HCT116 (cell line): ENCODE data around the gene BICD1. TPM values are rescaled to one million over a fixed set of nuclear protein-coding genes. Genes with fewer than 3 reads are reported as not detected.

Source experiments
- ATAC-seq: fragments of 200-7000 bp; cut with Tn5 transposase; 2 replicates; pipeline ENCODE4 v1.9.1; 2020; ENCODE audit warnings: mild to moderate bottlenecking, moderate library complexity
- BruUV-seq: library from RNA; stranded (reverse); fragments of 400-500 nt; replicated peaks from 2 replicates; lab custom pipeline; 2021; lab: Mats Ljungman, UMichigan
- CTCF ChIA-PET: fragments of 300-600 bp; sonication (Branson Sonifier 250); formaldehyde crosslinking; loops from one replicate; lab custom pipeline; 2021; ENCODE audit warnings: antibody characterized with exemption; lab: Charles Lee
- POLR2A ChIA-PET: fragments of 300-600, 350-600 bp; sonication (Branson Sonifier 250); formaldehyde crosslinking; loops from one replicate; lab custom pipeline; 2021; ENCODE audit warnings: antibody characterized with exemption; lab: Charles Lee
- RAD21 ChIA-PET, 2 experiments: fragments of 300-600 bp; sonication (Branson Sonifier 250); formaldehyde crosslinking; loops; one replicate each; lab custom pipeline; 2023; ENCODE audit warnings: low total read pairs in 2 of 2; ENCODE audit not compliant: uncharacterized antibody in 2 of 2, unreplicated experiment in 2 of 2, low non-redundant PET in 1 of 2; lab: Charles Lee
- DNase-seq: peaks from one replicate; pipeline ENCODE4 v3.0.0-alpha.2; 2010; ENCODE audit warnings: low read depth, low spot score
- H2AFZ ChIP-seq: fragments of 200-600 bp; shearing (Covaris generic), sonication (generic); 2 replicates; pipeline ENCODE4 v1.6.1; 2017; ENCODE audit warnings: low read depth, mixed run types, mixed read lengths, antibody characterized with exemption, low read length; ENCODE audit not compliant: poor library complexity, severe bottlenecking
- H3K27ac ChIP-seq: 2 replicates; pipeline ENCODE4 v1.5.1; 2012; ENCODE audit warnings: low read depth, low read length
- H3K27me3 ChIP-seq: fragments of 200-600 bp; sonication (generic); 2 replicates; pipeline ENCODE4 v1.6.1; 2016; ENCODE audit warnings: mixed run types, low read length, mixed read lengths; ENCODE audit not compliant: insufficient read depth
- H3K36me3 ChIP-seq, 2 experiments: fragments of 200-500 bp in 1 of 2; fragments of 200-600 bp in 1 of 2; sonication (Bioruptor generic) in 1 of 2; sonication (generic) in 1 of 2; 2 replicates each; pipeline versions ENCODE4 v1.5.1 to v1.6.1; 2014 to 2016; ENCODE audit warnings: low read length in 2 of 2, inconsistent platforms in 1 of 2, mixed read lengths in 1 of 2, mixed run types in 1 of 2; ENCODE audit not compliant: insufficient read depth in 2 of 2, control insufficient read depth in 1 of 2
- H3K4me1 ChIP-seq, 2 experiments: fragments of 200-600 bp in 1 of 2; sonication (generic) in 1 of 2; 2 replicates each; pipeline versions ENCODE4 v1.5.1 to v1.6.1; 2012 to 2017; ENCODE audit warnings: low read length in 2 of 2, inconsistent platforms in 1 of 2, mild to moderate bottlenecking in 1 of 2, mixed read lengths in 1 of 2, mixed run types in 1 of 2, moderate library complexity in 1 of 2; ENCODE audit not compliant: insufficient read depth in 2 of 2, control insufficient read depth in 1 of 2
- H3K4me2 ChIP-seq: fragments of 200-600 bp; sonication (generic); 2 replicates; pipeline ENCODE4 v1.6.1; 2017; ENCODE audit warnings: mixed run types, low read length, mixed read lengths
- H3K4me3 ChIP-seq, 2 experiments: fragments of 200-600 bp in 1 of 2; sonication (generic) in 1 of 2; replicated peaks in 1 of 2; 2 replicates each; pipeline ENCODE4 v1.5.1; 2011 to 2016; ENCODE audit warnings: low read length in 2 of 2, control low read depth in 1 of 2, low read depth in 1 of 2, mild to moderate bottlenecking in 1 of 2, mixed read lengths in 1 of 2, mixed run types in 1 of 2
- H3K79me2 ChIP-seq: fragments of 200-600 bp; sonication (generic); 2 replicates; pipeline ENCODE4 v1.6.1; 2017; ENCODE audit warnings: mild to moderate bottlenecking, mixed run types, low read length, moderate library complexity, mixed read lengths; ENCODE audit not compliant: insufficient read depth
- H3K9ac ChIP-seq: fragments of 200-600 bp; sonication (generic); 2 replicates; pipeline ENCODE4 v1.6.1; 2016; ENCODE audit warnings: low read length, mixed read lengths
- H3K9me2 ChIP-seq: fragments of 200-600 bp; sonication (generic), shearing (Covaris generic); 2 replicates; pipeline ENCODE4 v1.6.1; 2017; ENCODE audit warnings: mixed run types, mild to moderate bottlenecking, moderate library complexity; ENCODE audit not compliant: insufficient read depth
- H3K9me3 ChIP-seq, 2 experiments: fragments of 200-500 bp in 1 of 2; fragments of 200-600 bp in 1 of 2; sonication (Bioruptor generic) in 1 of 2; sonication (generic) in 1 of 2; 2 replicates each; pipeline ENCODE4 v1.6.1; 2014 to 2017; ENCODE audit warnings: low read length in 2 of 2, mixed read lengths in 2 of 2, inconsistent platforms in 1 of 2, low read depth in 1 of 2, mild to moderate bottlenecking in 1 of 2, mixed run types in 1 of 2, moderate library complexity in 1 of 2; ENCODE audit not compliant: control insufficient read depth in 1 of 2, insufficient read depth in 1 of 2
- H4K20me1 ChIP-seq: fragments of 200-600 bp; sonication (generic), shearing (Covaris generic); 2 replicates; pipeline ENCODE4 v1.6.1; 2017; ENCODE audit warnings: mixed run types, mild to moderate bottlenecking, moderate library complexity; ENCODE audit not compliant: insufficient read depth
- ATF3 ChIP-seq: IDR thresholded peaks from 2 replicates; pipeline ENCODE4 v1.6.1; 2012
- CBX3 ChIP-seq: IDR thresholded peaks from 2 replicates; pipeline ENCODE4 v1.6.1; 2012; ENCODE audit warnings: low read depth
- CEBPB ChIP-seq: IDR thresholded peaks from 2 replicates; pipeline ENCODE4 v1.6.1; 2012; ENCODE audit warnings: low read depth
- CTCF ChIP-seq, 3 experiments: fragments of 200-600 bp in 1 of 3; sonication (generic) in 1 of 3; IDR thresholded peaks in 2 of 3; conservative IDR thresholded peaks in 1 of 3; 2 replicates each; pipeline ENCODE4 v1.5.1; 2012 to 2017; ENCODE audit warnings: low read depth in 2 of 3, low read length in 2 of 3, antibody characterized with exemption in 1 of 3, borderline replicate concordance in 1 of 3, control low read depth in 1 of 3, mild to moderate bottlenecking in 1 of 3, mixed read lengths in 1 of 3, mixed run types in 1 of 3, moderate library complexity in 1 of 3; ENCODE audit not compliant: insufficient read depth in 1 of 3
- ELF1 ChIP-seq: IDR thresholded peaks from 2 replicates; pipeline ENCODE4 v1.6.1; 2012; ENCODE audit warnings: low read depth, borderline replicate concordance
- FOSL1 ChIP-seq: IDR thresholded peaks from 2 replicates; pipeline ENCODE4 v1.6.1; 2012; ENCODE audit warnings: low read depth
- JUND ChIP-seq: IDR thresholded peaks from 2 replicates; pipeline ENCODE4 v1.6.1; 2012
- RAD21 ChIP-seq: IDR thresholded peaks from 2 replicates; pipeline ENCODE4 v1.6.1; 2012; ENCODE audit warnings: low read depth, mild to moderate bottlenecking
- SP1 ChIP-seq: IDR thresholded peaks from 2 replicates; pipeline ENCODE4 v1.6.1; 2012; ENCODE audit warnings: low read depth
- SRF ChIP-seq: IDR thresholded peaks from 2 replicates; pipeline ENCODE4 v1.6.1; 2012; ENCODE audit warnings: low read depth
- intact Hi-C: fragments of 100-400 bp; cut with micrococcal nuclease; formaldehyde crosslinking; loops from 2 replicates; pipeline ENCODE4 v1.10.0; 2022
- total RNA-seq: library from RNA; stranded (reverse); gene quantifications from one replicate; pipeline ENCODE4 v1.2.1, GENCODE V29; 2021; ENCODE audit not compliant: unreplicated experiment

Gene BICD1
- total RNA-seq, 1 experiment from 2014 or later = 32.5 TPM

GRCh38 chr12:32305163-32305562, 198.5 kb downstream of the BICD1 start:
- H3K27ac ChIP-seq = no peak overlapping the region
- H3K9me3 ChIP-seq = no peaks in the 10 kb centered on the region
- ATAC-seq (no peak), DNase-seq (peak; percentile 21)
- H3K4me1 ChIP-seq = no peaks in the 10 kb centered on the region
- intact Hi-C loops = loop anchor here (2.0 kb wide), 1 partner anchor 652 kb away; no protein-coding TSS in a partner anchor
- no peaks in the 10 kb centered on the region for H3K79me2 ChIP-seq
- CTCF ChIA-PET = interaction anchor here (1.5 kb wide), 1 partner anchor 652 kb away, joined by 3 read pairs; no protein-coding TSS in a partner anchor
- no peak overlapping the region for H3K4me2 ChIP-seq
- H3K27me3 ChIP-seq = no peaks in the 10 kb centered on the region
- no peaks in the 10 kb centered on the region for H4K20me1 ChIP-seq
- no peaks in the 10 kb centered on the region for H3K9me2 ChIP-seq
- BruUV-seq = no TSS peak
- peaks cover 0 to 2% of the 10 kb centered on the region in 2 experiments; a peak in 1 of 4 replicates for H3K36me3 ChIP-seq
- TF ChIP-seq CBX3 (no peak), SP1 (no peak), RAD21 (peak; percentile 76), CTCF (IDR thresholded peaks at IDR 0.05 in 2 of 3, conservative IDR thresholded peaks at IDR 0.05 in 1 of 3; ENCODE audit: borderline replicate concordance in 1 of 3, insufficient read depth in 1 of 3, low read depth in 2 of 3, low read length in 2 of 3) (peak; percentile 46 to 68 (median 59)), ELF1 (no peak), SRF (no peak)
- TF ChIP-seq, all 23 proteins: peak for 2
- Histone ChIP-seq H2AFZ (no peak overlapping the region), H3K9ac (no peak overlapping the region), H3K4me3 (no peak overlapping the region)
- ChIA-PET RAD21 (no interaction called here), POLR2A (no interaction called here)

GRCh38 chr12:32307326-32307725, 200.7 kb downstream of the BICD1 start:
- no peaks in the 10 kb centered on the region for H3K79me2 ChIP-seq
- no peaks in the 10 kb centered on the region for H3K9me3 ChIP-seq
- DNase-seq (no peak), ATAC-seq (no peak)
- TF ChIP-seq JUND (no peak), CEBPB (no peak), ATF3 (no peak), FOSL1 (no peak)
- intact Hi-C loops = no loop called here
- H3K4me3 ChIP-seq = no peak overlapping the region
- no peaks in the 10 kb centered on the region for H4K20me1 ChIP-seq
- no peak overlapping the region for H3K4me2 ChIP-seq
- H2AFZ ChIP-seq = no peak overlapping the region
- no TSS peak for BruUV-seq
- H3K36me3 ChIP-seq = peaks cover 0 to 2% of the 10 kb centered on the region in 2 experiments; a peak in 1 of 4 replicates
- ChIA-PET RAD21 (interaction anchor here in 1 of 2 experiments (1.4 kb wide), 1 partner anchor 654 kb away, joined by 3 read pairs; no protein-coding TSS in a partner anchor), CTCF (interaction anchor here (1.5 kb wide), 1 partner anchor 647 kb away, joined by 5 read pairs; no protein-coding TSS in a partner anchor), POLR2A (no interaction called here)
- H3K27ac ChIP-seq = no peak overlapping the region
- H3K9ac ChIP-seq = no peak overlapping the region
- H3K4me1 ChIP-seq = no peaks in the 10 kb centered on the region
- H3K27me3 ChIP-seq = no peaks in the 10 kb centered on the region
- H3K9me2 ChIP-seq = no peaks in the 10 kb centered on the region
